Measurements from ENCODE around the gene RIMBP2. TPM values are rescaled to one million over a fixed set of nuclear protein-coding genes. Genes with fewer than 3 reads are reported as not detected.

RIMBP2 gene
- total RNA-seq, 4 donors from 2014 or later: 0.22 to 1.4 (median 1.2) TPM; not detected in 1

DNA sequence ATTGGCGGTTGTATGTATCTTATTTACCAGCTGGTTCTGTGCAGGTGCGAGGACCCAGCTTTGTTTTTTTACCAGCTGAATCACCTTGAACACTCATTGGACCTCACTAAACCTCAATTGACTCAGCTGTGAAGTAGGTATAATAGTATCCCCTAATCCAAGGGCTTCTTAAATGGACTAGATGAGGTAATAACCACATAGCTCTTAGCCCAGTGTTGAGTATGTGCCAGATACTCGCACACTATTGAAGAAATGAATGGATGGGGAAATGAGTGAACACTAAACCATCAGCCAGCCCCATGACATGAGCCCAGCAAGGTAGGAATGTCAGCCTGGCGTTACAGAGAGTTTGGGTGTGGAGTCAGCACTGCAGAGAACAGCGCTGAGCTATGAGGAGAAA lies 79.7 kb downstream of the RIMBP2 start:
- no peak overlapping the region for H3K27ac ChIP-seq
- no peak overlapping the region for H3K4me3 ChIP-seq
- WGBS, 2 donors: 82 to 89% methylated on average over 5 of the region's 5 CpGs
- no peaks in the 10 kb centered on the region for H3K4me1 ChIP-seq
- peaks cover 0 to 3% (median 0%) of the 10 kb centered on the region in 4 donors for H3K9me3 ChIP-seq
- DNase-seq (ENCODE audit: low spot score in 2 of 2): no peak
- no peaks in the 10 kb centered on the region for H3K36me3 ChIP-seq
- TF ChIP-seq POLR2A (IDR thresholded peaks at IDR 0.05): no peak
- TF ChIP-seq, protein P1, sequence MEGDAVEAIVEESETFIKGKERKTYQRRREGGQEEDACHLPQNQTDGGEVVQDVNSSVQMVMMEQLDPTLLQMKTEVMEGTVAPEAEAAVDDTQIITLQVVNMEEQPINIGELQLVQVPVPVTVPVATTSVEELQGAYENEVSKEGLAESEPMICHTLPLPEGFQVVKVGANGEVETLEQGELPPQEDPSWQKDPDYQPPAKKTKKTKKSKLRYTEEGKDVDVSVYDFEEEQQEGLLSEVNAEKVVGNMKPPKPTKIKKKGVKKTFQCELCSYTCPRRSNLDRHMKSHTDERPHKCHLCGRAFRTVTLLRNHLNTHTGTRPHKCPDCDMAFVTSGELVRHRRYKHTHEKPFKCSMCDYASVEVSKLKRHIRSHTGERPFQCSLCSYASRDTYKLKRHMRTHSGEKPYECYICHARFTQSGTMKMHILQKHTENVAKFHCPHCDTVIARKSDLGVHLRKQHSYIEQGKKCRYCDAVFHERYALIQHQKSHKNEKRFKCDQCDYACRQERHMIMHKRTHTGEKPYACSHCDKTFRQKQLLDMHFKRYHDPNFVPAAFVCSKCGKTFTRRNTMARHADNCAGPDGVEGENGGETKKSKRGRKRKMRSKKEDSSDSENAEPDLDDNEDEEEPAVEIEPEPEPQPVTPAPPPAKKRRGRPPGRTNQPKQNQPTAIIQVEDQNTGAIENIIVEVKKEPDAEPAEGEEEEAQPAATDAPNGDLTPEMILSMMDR (IDR thresholded peaks at IDR 0.05): no peak
- TF ChIP-seq EP300 (IDR thresholded peaks at IDR 0.05): no peak
- H3K27me3 ChIP-seq: no peaks in the 10 kb centered on the region

DNA sequence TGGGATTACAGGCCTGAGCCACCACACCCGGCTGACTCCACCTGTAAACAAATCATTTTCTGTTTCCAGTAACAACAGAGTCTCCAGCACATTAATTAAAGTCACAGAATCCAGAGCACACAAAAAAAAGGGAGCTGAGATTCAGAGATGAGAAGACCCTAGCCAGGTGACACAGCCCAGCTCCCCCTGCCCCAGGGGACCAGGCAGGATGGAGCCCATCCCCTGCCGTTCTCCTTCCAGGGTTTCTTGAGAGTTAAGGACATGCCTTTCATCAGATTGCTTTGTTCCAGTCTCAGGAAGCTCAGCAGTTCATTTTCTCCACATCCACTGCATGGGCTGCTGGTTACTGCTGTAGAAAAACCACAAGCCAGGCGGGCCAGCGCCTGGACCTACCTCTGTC lies 81.2 kb downstream of the RIMBP2 start:
- TF ChIP-seq, protein P1 (IDR thresholded peaks at IDR 0.05): no peak
- TF ChIP-seq EP300 (IDR thresholded peaks at IDR 0.05): no peak
- TF ChIP-seq POLR2A (IDR thresholded peaks at IDR 0.05): no peak
- no peak overlapping the region for H3K4me3 ChIP-seq
- no peaks in the 10 kb centered on the region for H3K9me3 ChIP-seq
- no peaks in the 10 kb centered on the region for H3K36me3 ChIP-seq
- DNase-seq (ENCODE audit: low spot score in 2 of 2): no peak
- no peak overlapping the region for H3K27ac ChIP-seq
- H3K27me3 ChIP-seq: no peaks in the 10 kb centered on the region
- WGBS, 2 donors: 51 to 66% methylated on average over 4 of the region's 4 CpGs
- H3K4me1 ChIP-seq: no peaks in the 10 kb centered on the region

DNA sequence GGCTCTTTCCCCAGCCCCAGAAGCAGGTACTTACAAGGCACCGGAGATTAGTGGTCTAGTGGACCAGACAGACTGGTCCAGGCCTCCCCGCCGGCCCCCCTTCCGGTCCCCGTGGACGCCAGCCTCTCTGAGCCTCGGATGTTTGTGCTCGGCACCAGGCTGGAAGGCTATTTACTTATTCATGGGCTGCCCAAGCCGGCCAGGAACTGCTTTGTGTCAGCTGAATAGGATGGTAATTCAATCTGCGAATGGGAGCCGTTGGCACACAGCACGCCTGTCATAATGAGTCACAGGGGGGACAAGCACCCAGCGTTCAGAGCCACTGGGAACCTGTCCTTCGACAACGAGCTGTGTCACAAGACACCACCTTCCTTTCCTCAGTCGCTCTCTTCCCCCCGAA lies 82.3 kb downstream of the RIMBP2 start:
- H3K27me3 ChIP-seq: no peaks in the 10 kb centered on the region

DNA sequence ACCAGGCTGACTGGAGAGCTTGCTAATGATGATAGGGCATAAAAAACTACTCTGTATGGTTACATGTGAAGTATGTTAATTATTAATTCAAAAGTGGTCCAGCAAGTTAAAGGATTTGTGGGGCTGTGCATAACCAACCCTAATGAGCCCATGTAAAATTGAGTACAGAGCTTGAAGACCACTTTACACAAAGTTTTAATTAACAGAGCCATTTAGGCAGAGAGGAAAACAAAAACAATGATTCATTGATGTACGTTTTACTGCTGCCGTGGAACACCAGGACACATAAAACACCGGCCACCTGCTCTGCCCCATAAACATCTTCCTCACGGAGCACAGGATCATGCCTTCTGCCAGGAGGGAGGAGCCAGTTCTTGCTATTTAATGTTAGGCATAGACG lies 83.5 kb downstream of the RIMBP2 start:
- TF ChIP-seq POLR2A (IDR thresholded peaks at IDR 0.05): no peak
- TF ChIP-seq, protein P1 (IDR thresholded peaks at IDR 0.05): no peak
- no peak for TF ChIP-seq EP300 (IDR thresholded peaks at IDR 0.05)
- no peaks in the 10 kb centered on the region for H3K27me3 ChIP-seq
- H3K27ac ChIP-seq: no peak overlapping the region
- DNase-seq (ENCODE audit: low spot score in 2 of 2): no peak
- no peaks in the 10 kb centered on the region for H3K36me3 ChIP-seq
- no peaks in the 10 kb centered on the region for H3K4me1 ChIP-seq
- H3K9me3 ChIP-seq: peaks cover 0 to 1% (median 0%) of the 10 kb centered on the region in 4 donors
- no peak overlapping the region for H3K4me3 ChIP-seq
- WGBS, 2 donors: 24 to 28% methylated on average over 5 of the region's 5 CpGs

More for the DNA sequence above, 82.3 kb downstream of the RIMBP2 start:
- Histone ChIP-seq H3K27ac (no peak overlapping the region), H3K4me3 (no peak overlapping the region), H3K36me3 (no peaks in the 10 kb centered on the region), H3K9me3 (no peaks in the 10 kb centered on the region), H3K4me1 (no peaks in the 10 kb centered on the region)
- DNase-seq (ENCODE audit: low spot score in 2 of 2): no peak
- TF ChIP-seq EP300 (IDR thresholded peaks at IDR 0.05): no peak
- TF ChIP-seq, protein P1 (IDR thresholded peaks at IDR 0.05): no peak
- no peak for TF ChIP-seq POLR2A (IDR thresholded peaks at IDR 0.05)
- 6 to 7% methylated on average over 17 of the region's 17 CpGs for WGBS, 2 donors

DNA sequence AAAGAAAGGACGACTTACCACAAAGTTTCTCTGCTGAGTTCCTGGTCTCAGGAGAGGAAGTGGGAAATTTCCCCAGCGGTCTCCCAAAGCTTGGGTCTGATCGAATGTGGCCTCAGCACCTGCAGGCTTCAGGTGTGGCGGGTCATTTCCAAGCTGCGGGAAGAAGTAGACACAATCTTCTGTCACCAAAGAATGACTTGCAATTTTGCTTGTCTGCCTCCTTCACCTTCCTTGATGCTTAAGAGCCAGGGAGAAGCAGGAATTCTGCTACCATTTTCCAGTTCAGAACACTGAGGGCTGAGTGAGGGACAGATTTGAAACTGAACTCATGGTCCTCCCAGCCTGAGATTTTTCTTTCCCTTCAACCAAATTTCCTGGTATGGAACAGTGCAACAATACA lies 87.8 kb downstream of the RIMBP2 start:
- TF ChIP-seq POLR2A (IDR thresholded peaks at IDR 0.05) (no peak), EP300 (IDR thresholded peaks at IDR 0.05) (no peak)
- TF ChIP-seq, protein P1 (IDR thresholded peaks at IDR 0.05): no peak
- peaks cover 0 to 15% (median 0%) of the 10 kb centered on the region in 4 donors for H3K9me3 ChIP-seq
- no peaks in the 10 kb centered on the region for H3K4me1 ChIP-seq
- H3K27me3 ChIP-seq: no peaks in the 10 kb centered on the region
- 82 to 83% methylated on average over 5 of the region's 5 CpGs for WGBS, 2 donors
- no peaks in the 10 kb centered on the region for H3K36me3 ChIP-seq
- no peak overlapping the region for H3K27ac ChIP-seq
- no peak overlapping the region for H3K4me3 ChIP-seq
- no peak for DNase-seq (ENCODE audit: low spot score in 2 of 2)

Measured in tibial nerve (tissue), 4 donors.